ENCODE measurements around the gene RECQL.

RECQL gene

GRCh38 chr12:21501258-21502163 is at the start of gene RECQL, which contains the start of gene GOLT1B:
Gene RECQL, minus strand, starts transcription at chr12:21501635. Its CDS starts 2,065 bp downstream, at chr12:21499570.
Gene GOLT1B, plus strand, starts transcription at chr12:21501789. Its CDS starts 135 bp downstream, at chr12:21501924.
- peak; percentile 90 for DNase-seq

- no peak for DNase-seq
Measured at GRCh38 chr12:21547437-21547836, 46.0 kb upstream of the RECQL start.

- no peak for DNase-seq
Measured at GRCh38 chr12:21546716-21547115, 45.3 kb upstream of the RECQL start.

- DNase-seq: no peak
Measured at GRCh38 chr12:21545557-21545956, 44.1 kb upstream of the RECQL start.

- no peak for DNase-seq
Measured at GRCh38 chr12:21543151-21543550, 41.7 kb upstream of the RECQL start.

- no peak for DNase-seq
Measured at GRCh38 chr12:21542403-21542802, 41.0 kb upstream of the RECQL start.

- DNase-seq: no peak
Measured at GRCh38 chr12:21541773-21542172, 40.3 kb upstream of the RECQL start.

- DNase-seq: no peak
Measured at GRCh38 chr12:21539797-21540196, 38.4 kb upstream of the RECQL start.

GRCh38 chr12:21538061-21538653 is 36.7 kb upstream of the RECQL start:
- DNase-seq: no peak

- DNase-seq: no peak
Measured at GRCh38 chr12:21529456-21529855, 28.0 kb upstream of the RECQL start.

GRCh38 chr12:21528953-21529352 is 27.5 kb upstream of the RECQL start:
- no peak for DNase-seq

GRCh38 chr12:21527451-21528180 is 26.2 kb upstream of the RECQL start:
- DNase-seq: peak; percentile 67

- no peak for DNase-seq
Measured at GRCh38 chr12:21526721-21527345, 25.4 kb upstream of the RECQL start.

GRCh38 chr12:21526053-21526452 is 24.6 kb upstream of the RECQL start, which contains the start of gene SPX:
Gene SPX, plus strand, starts transcription at chr12:21526296. Its CDS starts 177 bp downstream, at chr12:21526473.
- no peak for DNase-seq

GRCh38 chr12:21523148-21523547 is 21.7 kb upstream of the RECQL start:
- DNase-seq: no peak

- no peak for DNase-seq
Measured at GRCh38 chr12:21521541-21521940, 20.1 kb upstream of the RECQL start.

- DNase-seq: no peak
Measured at GRCh38 chr12:21518451-21518850, 17.0 kb upstream of the RECQL start.

- DNase-seq: no peak
Measured at GRCh38 chr12:21516281-21516680, 14.8 kb upstream of the RECQL start.

GRCh38 chr12:21509768-21510167 is 8.3 kb upstream of the RECQL start:
- DNase-seq: no peak

GRCh38 chr12:21507849-21508248 is 6.4 kb upstream of the RECQL start:
- no peak for DNase-seq

GRCh38 chr12:21505888-21506287 is 4.5 kb upstream of the RECQL start:
- no peak for DNase-seq

GRCh38 chr12:21502872-21503271 is 1.4 kb upstream of the RECQL start:
- no peak for DNase-seq

- no peak for DNase-seq
Measured at GRCh38 chr12:21502164-21502496, 695 bp upstream of the RECQL start.
